Measurements from ENCODE around the gene HAGHL. TPM values are rescaled to one million over a fixed set of nuclear protein-coding genes. Genes with fewer than 3 reads are reported as not detected.
A peak's percentile ranks its signal among the peaks of the same experiment; 100 is the strongest.

Gene HAGHL
- polyA plus RNA-seq, 2 of the 4 experiments (the other 2 are of a cell fraction): 4.4 to 22.0 TPM

DNA sequence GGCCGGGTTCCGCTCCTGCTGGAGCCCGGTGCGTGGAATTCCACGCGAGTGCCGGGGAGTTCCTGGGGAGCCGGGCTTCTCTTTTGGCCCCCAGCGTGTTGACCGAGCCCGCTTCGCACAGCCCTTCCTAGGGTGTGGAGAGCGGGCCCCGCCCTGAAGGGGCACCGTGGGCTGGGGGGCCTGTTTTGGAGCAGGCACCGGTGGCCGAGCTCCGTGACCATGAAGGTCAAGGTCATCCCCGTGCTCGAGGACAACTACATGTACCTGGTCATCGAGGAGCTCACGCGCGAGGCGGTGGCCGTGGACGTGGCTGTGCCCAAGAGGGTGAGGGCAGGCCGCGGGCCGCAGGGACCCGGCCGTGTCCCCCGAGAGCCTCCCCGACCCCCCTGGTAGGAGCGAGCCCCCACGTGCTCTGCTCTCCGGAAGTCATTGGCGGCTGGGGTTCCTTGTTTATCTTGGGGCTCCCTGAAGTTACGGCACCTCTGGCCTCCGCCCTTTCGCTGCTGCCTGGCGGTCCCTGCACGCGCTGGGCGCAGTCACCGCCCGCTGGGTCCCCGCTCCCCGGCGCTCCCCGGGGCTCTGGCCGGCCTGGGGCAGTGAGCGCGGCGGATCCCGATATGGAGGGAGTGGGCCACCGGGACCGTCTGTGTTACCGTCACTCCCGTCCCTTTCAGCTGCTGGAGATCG, 528 bp downstream of the HAGHL start (continued):
- TF ChIP-seq, protein P1, sequence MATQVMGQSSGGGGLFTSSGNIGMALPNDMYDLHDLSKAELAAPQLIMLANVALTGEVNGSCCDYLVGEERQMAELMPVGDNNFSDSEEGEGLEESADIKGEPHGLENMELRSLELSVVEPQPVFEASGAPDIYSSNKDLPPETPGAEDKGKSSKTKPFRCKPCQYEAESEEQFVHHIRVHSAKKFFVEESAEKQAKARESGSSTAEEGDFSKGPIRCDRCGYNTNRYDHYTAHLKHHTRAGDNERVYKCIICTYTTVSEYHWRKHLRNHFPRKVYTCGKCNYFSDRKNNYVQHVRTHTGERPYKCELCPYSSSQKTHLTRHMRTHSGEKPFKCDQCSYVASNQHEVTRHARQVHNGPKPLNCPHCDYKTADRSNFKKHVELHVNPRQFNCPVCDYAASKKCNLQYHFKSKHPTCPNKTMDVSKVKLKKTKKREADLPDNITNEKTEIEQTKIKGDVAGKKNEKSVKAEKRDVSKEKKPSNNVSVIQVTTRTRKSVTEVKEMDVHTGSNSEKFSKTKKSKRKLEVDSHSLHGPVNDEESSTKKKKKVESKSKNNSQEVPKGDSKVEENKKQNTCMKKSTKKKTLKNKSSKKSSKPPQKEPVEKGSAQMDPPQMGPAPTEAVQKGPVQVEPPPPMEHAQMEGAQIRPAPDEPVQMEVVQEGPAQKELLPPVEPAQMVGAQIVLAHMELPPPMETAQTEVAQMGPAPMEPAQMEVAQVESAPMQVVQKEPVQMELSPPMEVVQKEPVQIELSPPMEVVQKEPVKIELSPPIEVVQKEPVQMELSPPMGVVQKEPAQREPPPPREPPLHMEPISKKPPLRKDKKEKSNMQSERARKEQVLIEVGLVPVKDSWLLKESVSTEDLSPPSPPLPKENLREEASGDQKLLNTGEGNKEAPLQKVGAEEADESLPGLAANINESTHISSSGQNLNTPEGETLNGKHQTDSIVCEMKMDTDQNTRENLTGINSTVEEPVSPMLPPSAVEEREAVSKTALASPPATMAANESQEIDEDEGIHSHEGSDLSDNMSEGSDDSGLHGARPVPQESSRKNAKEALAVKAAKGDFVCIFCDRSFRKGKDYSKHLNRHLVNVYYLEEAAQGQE (IDR thresholded peaks at IDR 0.05): no peak
- TF ChIP-seq JUN (IDR thresholded peaks at IDR 0.05): no peak; a peak in 1 of 5 replicates
- TF ChIP-seq, protein P2, sequence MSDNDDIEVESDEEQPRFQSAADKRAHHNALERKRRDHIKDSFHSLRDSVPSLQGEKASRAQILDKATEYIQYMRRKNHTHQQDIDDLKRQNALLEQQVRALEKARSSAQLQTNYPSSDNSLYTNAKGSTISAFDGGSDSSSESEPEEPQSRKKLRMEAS (IDR thresholded peaks at IDR 0.05): peak; percentile 51
- no peak for TF ChIP-seq HOXB13 (CRISPR knock-in tag; IDR thresholded peaks at IDR 0.05; ENCODE audit: low read depth)
- TF ChIP-seq, protein P3, sequence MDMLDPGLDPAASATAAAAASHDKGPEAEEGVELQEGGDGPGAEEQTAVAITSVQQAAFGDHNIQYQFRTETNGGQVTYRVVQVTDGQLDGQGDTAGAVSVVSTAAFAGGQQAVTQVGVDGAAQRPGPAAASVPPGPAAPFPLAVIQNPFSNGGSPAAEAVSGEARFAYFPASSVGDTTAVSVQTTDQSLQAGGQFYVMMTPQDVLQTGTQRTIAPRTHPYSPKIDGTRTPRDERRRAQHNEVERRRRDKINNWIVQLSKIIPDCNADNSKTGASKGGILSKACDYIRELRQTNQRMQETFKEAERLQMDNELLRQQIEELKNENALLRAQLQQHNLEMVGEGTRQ (IDR thresholded peaks at IDR 0.05): 0 out of 2 replicates have a peak, but pooled peaks have one; percentile 3
- TF ChIP-seq HEYL (CRISPR knock-in tag; IDR thresholded peaks at IDR 0.05): no peak

DNA sequence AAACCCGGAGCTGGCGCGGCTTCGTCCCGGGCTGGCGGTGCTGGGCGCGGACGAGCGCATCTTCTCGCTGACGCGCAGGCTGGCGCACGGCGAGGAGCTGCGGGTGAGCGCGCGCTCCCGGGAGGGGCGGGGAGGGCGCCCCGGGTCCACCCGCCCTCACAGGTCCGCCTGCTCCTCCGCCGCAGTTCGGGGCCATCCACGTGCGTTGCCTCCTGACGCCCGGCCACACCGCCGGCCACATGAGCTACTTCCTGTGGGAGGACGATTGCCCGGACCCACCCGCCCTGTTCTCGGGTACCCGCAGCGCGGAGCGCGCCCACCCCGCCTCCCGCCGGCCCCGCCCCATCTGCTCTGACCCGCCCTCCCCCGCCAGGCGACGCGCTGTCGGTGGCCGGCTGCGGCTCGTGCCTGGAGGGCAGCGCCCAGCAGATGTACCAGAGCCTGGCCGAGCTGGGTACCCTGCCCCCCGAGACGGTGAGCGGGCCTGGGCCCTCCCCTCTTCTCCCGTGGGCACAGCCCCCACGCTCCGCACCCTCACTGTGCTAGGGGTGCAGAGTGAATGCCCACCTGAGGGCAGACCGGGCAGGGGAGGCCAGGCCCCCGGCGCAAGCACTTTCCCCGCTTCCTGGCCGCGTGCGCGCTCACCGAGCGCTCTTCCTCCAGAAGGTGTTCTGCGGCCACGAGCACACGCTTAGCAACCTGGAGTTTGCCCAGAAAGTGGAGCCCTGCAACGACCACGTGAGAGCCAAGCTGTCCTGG, 1.4 kb downstream of the HAGHL start:
- WGBS (ENCODE audit: missing lambda C conversion rate): 13% methylated on average over 15 of the region's 80 CpGs
- FAIRE-seq (no peak), DNase-seq (ENCODE audit: low read depth in 1 of 2, low spot score in 1 of 2) (peak; percentile 63 to 88), ATAC-seq (peak; percentile 15 to 61)
- Histone ChIP-seq H3K9me3 (no peaks in the 10 kb centered on the region), H3K27ac (peak overlapping the region; percentile 89 to 91), H3K4me3 (peak overlapping the region; percentile 60), H3K4me1 (peaks cover 13% of the 10 kb centered on the region), H3K4me2 (peak overlapping the region; percentile 100)
- POLR2A ChIA-PET: interaction anchor here (0.5 to 1.4 kb wide), 6 partner anchors 8 to 342 kb away, joined by 4 to 12 read pairs (median 5); partner anchors contain the start of genes CIAO3 and METRN
- CTCF ChIA-PET: interaction anchor here (1.1 to 28.0 kb wide), 4 partner anchors 12 to 60 kb away, joined by 3 to 656 read pairs (median 30); partner anchors contain the start of genes ANTKMT, CCDC78, CHTF18 and CIAO3
- TF ChIP-seq HOXB5 (CRISPR knock-in tag; IDR thresholded peaks at IDR 0.05): no peak
- no peak for TF ChIP-seq BHLHE40 (IDR thresholded peaks at IDR 0.05; ENCODE audit: low read depth, low read length)
- TF ChIP-seq, protein P4, sequence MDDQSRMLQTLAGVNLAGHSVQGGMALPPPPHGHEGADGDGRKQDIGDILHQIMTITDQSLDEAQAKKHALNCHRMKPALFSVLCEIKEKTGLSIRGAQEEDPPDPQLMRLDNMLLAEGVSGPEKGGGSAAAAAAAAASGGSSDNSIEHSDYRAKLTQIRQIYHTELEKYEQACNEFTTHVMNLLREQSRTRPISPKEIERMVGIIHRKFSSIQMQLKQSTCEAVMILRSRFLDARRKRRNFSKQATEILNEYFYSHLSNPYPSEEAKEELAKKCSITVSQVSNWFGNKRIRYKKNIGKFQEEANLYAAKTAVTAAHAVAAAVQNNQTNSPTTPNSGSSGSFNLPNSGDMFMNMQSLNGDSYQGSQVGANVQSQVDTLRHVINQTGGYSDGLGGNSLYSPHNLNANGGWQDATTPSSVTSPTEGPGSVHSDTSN (IDR thresholded peaks at IDR 0.05): no peak; the same call in none of the 2 replicates
- no peak for TF ChIP-seq HOXB13 (CRISPR knock-in tag; IDR thresholded peaks at IDR 0.05; ENCODE audit: low read depth)
- TF ChIP-seq CBX8 (IDR thresholded peaks at IDR 0.05): no peak
- TF ChIP-seq NPAS2 (CRISPR knock-in tag; IDR thresholded peaks at IDR 0.05; ENCODE audit: borderline replicate concordance): no peak
- TF ChIP-seq HDAC2 (IDR thresholded peaks at IDR 0.05): no peak
- TF ChIP-seq, protein P5, sequence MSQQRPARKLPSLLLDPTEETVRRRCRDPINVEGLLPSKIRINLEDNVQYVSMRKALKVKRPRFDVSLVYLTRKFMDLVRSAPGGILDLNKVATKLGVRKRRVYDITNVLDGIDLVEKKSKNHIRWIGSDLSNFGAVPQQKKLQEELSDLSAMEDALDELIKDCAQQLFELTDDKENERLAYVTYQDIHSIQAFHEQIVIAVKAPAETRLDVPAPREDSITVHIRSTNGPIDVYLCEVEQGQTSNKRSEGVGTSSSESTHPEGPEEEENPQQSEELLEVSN (IDR thresholded peaks at IDR 0.05; ENCODE audit: borderline replicate concordance, low read depth): peak; percentile 74
- TF ChIP-seq FOSL2 (IDR thresholded peaks at IDR 0.05): no peak
- TF ChIP-seq FOSL2 (CRISPR knock-in tag; IDR thresholded peaks at IDR 0.05): no peak
- no peak for TF ChIP-seq RNF2 (IDR thresholded peaks at IDR 0.05; ENCODE audit: borderline replicate concordance, low read depth)
- no peak for TF ChIP-seq ZC3H11A (IDR thresholded peaks at IDR 0.05)
- TF ChIP-seq MAFK (IDR thresholded peaks at IDR 0.05; ENCODE audit: partially characterized antibody): no peak
- TF ChIP-seq RAD21 (conservative IDR thresholded peaks at IDR 0.05 in 1 of 2, IDR thresholded peaks at IDR 0.05 in 1 of 2): no peak
- no peak for TF ChIP-seq CBX2 (IDR thresholded peaks at IDR 0.05; ENCODE audit: borderline replicate concordance, low read depth)
- TF ChIP-seq, protein P2 (IDR thresholded peaks at IDR 0.05): peak; percentile 87
- no peak for TF ChIP-seq KDM1A (IDR thresholded peaks at IDR 0.05; ENCODE audit: low read depth)
- no peak for TF ChIP-seq CEBPB (IDR thresholded peaks at IDR 0.05)
- TF ChIP-seq GATA3 (IDR thresholded peaks at IDR 0.05; ENCODE audit: borderline replicate concordance): no peak; the same call in 1 of the 2 replicates
- no peak for TF ChIP-seq RCOR1 (IDR thresholded peaks at IDR 0.05; ENCODE audit: low read depth, low read length)
- TF ChIP-seq JUNB (IDR thresholded peaks at IDR 0.05): no peak
- no peak for TF ChIP-seq EP300 (IDR thresholded peaks at IDR 0.05)
- TF ChIP-seq, protein P6, sequence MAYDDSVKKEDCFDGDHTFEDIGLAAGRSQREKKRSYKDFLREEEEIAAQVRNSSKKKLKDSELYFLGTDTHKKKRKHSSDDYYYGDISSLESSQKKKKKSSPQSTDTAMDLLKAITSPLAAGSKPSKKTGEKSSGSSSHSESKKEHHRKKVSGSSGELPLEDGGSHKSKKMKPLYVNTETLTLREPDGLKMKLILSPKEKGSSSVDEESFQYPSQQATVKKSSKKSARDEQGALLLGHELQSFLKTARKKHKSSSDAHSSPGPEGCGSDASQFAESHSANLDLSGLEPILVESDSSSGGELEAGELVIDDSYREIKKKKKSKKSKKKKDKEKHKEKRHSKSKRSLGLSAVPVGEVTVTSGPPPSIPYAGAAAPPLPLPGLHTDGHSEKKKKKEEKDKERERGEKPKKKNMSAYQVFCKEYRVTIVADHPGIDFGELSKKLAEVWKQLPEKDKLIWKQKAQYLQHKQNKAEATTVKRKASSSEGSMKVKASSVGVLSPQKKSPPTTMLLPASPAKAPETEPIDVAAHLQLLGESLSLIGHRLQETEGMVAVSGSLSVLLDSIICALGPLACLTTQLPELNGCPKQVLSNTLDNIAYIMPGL (CRISPR knock-in tag; IDR thresholded peaks at IDR 0.05; ENCODE audit: borderline replicate concordance): no peak
